ENCODE data around the gene NUP188.

NUP188 gene

DNA sequence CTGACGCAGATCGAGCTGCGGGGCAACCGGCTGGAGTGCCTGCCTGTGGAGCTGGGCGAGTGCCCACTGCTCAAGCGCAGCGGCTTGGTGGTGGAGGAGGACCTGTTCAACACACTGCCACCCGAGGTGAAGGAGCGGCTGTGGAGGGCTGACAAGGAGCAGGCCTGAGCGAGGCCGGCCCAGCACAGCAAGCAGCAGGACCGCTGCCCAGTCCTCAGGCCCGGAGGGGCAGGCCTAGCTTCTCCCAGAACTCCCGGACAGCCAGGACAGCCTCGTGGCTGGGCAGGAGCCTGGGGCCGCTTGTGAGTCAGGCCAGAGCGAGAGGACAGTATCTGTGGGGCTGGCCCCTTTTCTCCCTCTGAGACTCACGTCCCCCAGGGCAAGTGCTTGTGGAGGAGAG is 31.3 kb upstream of the NUP188 start:
- TF ChIP-seq, protein P1, sequence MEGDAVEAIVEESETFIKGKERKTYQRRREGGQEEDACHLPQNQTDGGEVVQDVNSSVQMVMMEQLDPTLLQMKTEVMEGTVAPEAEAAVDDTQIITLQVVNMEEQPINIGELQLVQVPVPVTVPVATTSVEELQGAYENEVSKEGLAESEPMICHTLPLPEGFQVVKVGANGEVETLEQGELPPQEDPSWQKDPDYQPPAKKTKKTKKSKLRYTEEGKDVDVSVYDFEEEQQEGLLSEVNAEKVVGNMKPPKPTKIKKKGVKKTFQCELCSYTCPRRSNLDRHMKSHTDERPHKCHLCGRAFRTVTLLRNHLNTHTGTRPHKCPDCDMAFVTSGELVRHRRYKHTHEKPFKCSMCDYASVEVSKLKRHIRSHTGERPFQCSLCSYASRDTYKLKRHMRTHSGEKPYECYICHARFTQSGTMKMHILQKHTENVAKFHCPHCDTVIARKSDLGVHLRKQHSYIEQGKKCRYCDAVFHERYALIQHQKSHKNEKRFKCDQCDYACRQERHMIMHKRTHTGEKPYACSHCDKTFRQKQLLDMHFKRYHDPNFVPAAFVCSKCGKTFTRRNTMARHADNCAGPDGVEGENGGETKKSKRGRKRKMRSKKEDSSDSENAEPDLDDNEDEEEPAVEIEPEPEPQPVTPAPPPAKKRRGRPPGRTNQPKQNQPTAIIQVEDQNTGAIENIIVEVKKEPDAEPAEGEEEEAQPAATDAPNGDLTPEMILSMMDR (IDR thresholded peaks at IDR 0.05; ENCODE audit: low read depth, low read length) = no peak
- H3K4me3 ChIP-seq (ENCODE audit: low read depth, low read length) = no peak overlapping the region

DNA sequence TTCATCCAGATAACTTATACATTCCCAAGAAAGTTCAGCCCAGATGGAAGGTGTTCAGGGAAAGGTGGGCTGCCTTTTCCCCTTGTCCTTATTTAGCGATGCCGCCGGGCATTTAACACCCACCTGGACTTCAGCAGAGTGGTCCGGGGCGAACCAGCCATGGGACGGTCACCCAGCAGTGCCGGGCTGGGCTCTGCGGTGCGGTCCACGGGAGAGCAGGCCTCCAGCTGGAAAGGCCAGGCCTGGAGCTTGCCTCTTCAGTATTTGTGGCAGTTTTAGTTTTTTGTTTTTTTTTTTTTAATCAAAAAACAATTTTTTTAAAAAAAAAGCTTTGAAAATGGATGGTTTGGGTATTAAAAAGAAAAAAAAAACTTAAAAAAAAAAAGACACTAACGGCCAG is 30.8 kb upstream of the NUP188 start:
- TF ChIP-seq, protein P1 (IDR thresholded peaks at IDR 0.05; ENCODE audit: low read depth, low read length) = no peak
- H3K4me3 ChIP-seq (ENCODE audit: low read depth, low read length) = no peak overlapping the region

DNA sequence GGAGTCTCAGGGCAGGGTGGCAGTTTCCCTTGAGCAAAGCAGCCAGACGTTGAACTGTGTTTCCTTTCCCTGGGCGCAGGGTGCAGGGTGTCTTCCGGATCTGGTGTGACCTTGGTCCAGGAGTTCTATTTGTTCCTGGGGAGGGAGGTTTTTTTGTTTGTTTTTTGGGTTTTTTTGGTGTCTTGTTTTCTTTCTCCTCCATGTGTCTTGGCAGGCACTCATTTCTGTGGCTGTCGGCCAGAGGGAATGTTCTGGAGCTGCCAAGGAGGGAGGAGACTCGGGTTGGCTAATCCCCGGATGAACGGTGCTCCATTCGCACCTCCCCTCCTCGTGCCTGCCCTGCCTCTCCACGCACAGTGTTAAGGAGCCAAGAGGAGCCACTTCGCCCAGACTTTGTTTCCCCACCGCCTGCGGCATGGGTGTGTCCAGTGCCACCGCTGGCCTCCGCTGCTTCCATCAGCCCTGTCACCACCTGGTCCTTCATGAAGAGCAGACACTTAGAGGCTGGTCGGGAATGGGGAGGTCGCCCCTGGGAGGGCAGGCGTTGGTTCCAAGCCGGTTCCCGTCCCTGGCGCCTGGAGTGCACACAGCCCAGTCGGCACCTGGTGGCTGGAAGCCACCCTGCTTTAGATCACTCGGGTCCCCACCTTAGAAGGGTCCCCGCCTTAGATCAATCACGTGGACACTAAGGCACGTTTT is 30.2 kb upstream of the NUP188 start:
- no peak overlapping the region for H3K4me3 ChIP-seq (ENCODE audit: low read depth, low read length)
- TF ChIP-seq, protein P1 (IDR thresholded peaks at IDR 0.05; ENCODE audit: low read depth, low read length) = no peak

DNA sequence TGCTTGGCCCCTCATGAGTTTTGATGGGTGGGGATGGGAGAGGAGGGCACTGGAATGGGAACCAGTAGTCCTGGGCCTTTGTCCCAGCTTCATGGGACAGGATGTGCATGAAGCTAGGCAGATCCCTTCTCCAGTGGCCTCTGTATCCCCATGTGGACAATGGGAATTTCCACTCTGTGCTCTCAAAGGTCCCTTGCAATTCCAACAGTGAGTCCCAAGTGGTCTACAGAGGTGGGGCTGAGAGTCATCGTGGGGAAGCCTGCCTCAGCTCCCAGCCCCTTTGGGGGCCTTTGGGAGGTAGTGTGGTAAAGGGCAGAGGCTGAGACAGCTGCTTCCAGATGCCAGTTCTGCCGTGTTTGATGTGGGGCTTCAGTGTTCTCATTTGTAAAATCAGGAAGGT is 28.6 kb upstream of the NUP188 start:
- TF ChIP-seq, protein P1 (IDR thresholded peaks at IDR 0.05; ENCODE audit: low read depth, low read length) = no peak
- H3K4me3 ChIP-seq (ENCODE audit: low read depth, low read length) = no peak overlapping the region

DNA sequence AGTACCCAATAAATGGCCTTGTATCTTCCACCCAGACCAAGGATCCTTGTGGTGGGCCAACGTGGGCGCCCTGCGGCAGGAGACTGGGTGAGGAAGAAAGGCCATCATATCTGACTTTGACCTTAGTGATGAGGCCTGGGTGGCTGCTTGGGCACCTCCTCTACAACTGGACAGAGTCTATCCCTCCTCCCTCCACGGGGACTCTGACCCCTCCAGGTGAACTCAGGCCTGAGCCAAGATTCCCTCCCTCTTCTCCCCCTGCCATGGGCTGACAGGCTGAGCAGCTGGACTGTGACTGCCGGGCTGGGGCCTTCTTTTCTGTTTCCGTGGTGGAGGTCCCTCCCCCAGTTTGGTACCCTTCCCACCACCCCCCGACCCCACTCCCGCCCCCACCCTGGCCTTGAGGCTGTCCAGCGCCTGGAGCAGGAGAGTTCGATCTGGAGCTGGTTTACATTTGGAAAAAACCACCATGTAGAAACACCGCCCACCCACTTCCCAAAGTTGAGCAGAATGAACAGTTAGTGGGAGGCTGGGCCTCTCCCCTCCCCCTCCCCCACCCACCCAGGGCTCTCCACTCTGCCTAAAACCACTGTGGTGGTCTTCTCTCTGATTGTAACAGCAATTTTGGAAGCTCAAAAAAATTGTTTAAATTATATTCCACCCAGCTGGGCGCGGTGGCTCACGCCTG is 28.0 kb upstream of the NUP188 start:
- H3K4me3 ChIP-seq (ENCODE audit: low read depth, low read length) = no peak overlapping the region
- TF ChIP-seq, protein P1 (IDR thresholded peaks at IDR 0.05; ENCODE audit: low read depth, low read length) = no peak

DNA sequence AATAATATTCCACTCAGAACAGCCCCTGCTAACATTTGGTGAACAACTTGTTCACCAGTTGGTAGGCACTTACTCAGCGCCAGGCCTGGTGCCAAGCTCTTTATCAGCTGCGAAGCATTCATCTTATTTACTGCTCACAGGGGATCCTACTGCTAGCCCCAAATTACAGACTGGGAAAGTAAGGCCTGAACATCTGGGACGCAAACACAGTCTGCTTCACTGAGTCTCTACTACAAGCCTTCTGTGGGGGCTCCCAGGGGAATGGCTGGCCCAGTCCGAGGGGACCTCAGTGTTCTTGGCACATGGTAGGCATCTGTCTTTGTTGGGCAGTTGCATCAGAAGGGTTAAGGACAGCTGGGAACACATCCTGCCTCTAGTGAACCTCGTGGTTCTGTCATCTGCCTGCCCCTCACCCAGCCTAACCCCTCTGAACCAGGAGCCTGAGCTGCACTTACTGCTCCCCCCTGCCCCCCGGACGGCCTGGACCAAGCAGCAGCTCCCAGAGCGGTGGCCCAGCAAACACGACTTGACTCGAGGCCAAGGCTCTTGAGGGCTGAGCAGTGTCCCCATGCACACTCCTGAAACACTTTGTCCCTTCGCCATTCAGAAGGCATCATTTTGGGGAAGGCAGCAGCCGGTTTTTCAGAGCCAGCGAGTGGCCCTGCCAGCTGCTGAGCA is 27.0 kb upstream of the NUP188 start, which contains the start of gene PHYHD1:
Gene PHYHD1, plus strand, starts transcription at position 602 of the 678 bp plus-strand sequence. CDS start 1,342 bp downstream, outside the sequence.
- TF ChIP-seq, protein P1 (IDR thresholded peaks at IDR 0.05; ENCODE audit: low read depth, low read length) = no peak
- peak within 1 kb of the TSS; percentile 62 for H3K4me3 ChIP-seq (ENCODE audit: low read depth, low read length)

Data from WI38 (cell line).